Esophagus muscularis mucosa (tissue), 3 donors: ENCODE measurements around the gene ACO2.

ENCODE experiments used
- CTCF ChIP-seq, 3 experiments: fragments of 200-600 bp in 2 of 3; fragments of 450-650 bp in 1 of 3; sonication (generic) in 2 of 3; IDR thresholded peaks; one replicate each; pipeline ENCODE4 v1.5.1; 2017 to 2019; ENCODE audit warnings: antibody characterized with exemption in 3 of 3, mild to moderate bottlenecking in 2 of 3, moderate library complexity in 1 of 3
- POLR2A ChIP-seq: fragments of 450-650 bp; IDR thresholded peaks from one replicate; pipeline ENCODE4 v1.6.1; 2017; ENCODE audit warnings: antibody characterized with exemption, moderate library complexity, mild to moderate bottlenecking, low read depth

- TF ChIP-seq CTCF (IDR thresholded peaks at IDR 0.05) = no peak
- TF ChIP-seq POLR2A = no peak
Measured at GRCh38 chr22:41562461-41562860, 93.5 kb downstream of the ACO2 start.
